Measurements from ENCODE around the gene CNOT1.
"Not testable (repeated sequence)": the region's sequence is repeated elsewhere in the genome, so short reads cannot be mapped to it uniquely, and the experiment has no call there.

Gene CNOT1

GRCh38 chr16:58579587-58579986 lies 50.0 kb downstream of the CNOT1 start:
- DNase-seq: no peak

GRCh38 chr16:58578642-58579041 lies 51.0 kb downstream of the CNOT1 start:
- no peak for DNase-seq

- no peak for DNase-seq
Observed at GRCh38 chr16:58577141-58577540, 52.5 kb downstream of the CNOT1 start.

GRCh38 chr16:58574895-58575294 lies 54.7 kb downstream of the CNOT1 start:
- DNase-seq: no peak

GRCh38 chr16:58565697-58566096 lies 63.9 kb downstream of the CNOT1 start:
- not testable (repeated sequence) for DNase-seq

GRCh38 chr16:58563775-58564174 lies 65.9 kb downstream of the CNOT1 start:
- DNase-seq: no peak

GRCh38 chr16:58563235-58563634 lies 66.4 kb downstream of the CNOT1 start:
- no peak for DNase-seq

GRCh38 chr16:58556678-58557077 lies 72.9 kb downstream of the CNOT1 start:
- DNase-seq: no peak

- DNase-seq: no peak
Observed at GRCh38 chr16:58551496-58551895, 78.1 kb downstream of the CNOT1 start.

- DNase-seq: no peak
Observed at GRCh38 chr16:58548378-58548777, 81.2 kb downstream of the CNOT1 start.

- no peak for DNase-seq
Observed at GRCh38 chr16:58543685-58544084, 85.9 kb downstream of the CNOT1 start.

- no peak for DNase-seq
Observed at GRCh38 chr16:58542291-58542690, 87.3 kb downstream of the CNOT1 start.

GRCh38 chr16:58541711-58542110 lies 87.9 kb downstream of the CNOT1 start:
- no peak for DNase-seq

GRCh38 chr16:58537124-58537906 lies 92.3 kb downstream of the CNOT1 start:
- DNase-seq: no peak

- no peak for DNase-seq
Observed at GRCh38 chr16:58536278-58536677, 93.3 kb downstream of the CNOT1 start.

GRCh38 chr16:58535100-58535499 lies 94.5 kb downstream of the CNOT1 start:
- no peak for DNase-seq

GRCh38 chr16:58533751-58534470 lies 95.7 kb downstream of the CNOT1 start:
- DNase-seq: no peak

- DNase-seq: no peak
Observed at GRCh38 chr16:58532414-58532813, 97.2 kb downstream of the CNOT1 start.

GRCh38 chr16:58530179-58530578 lies 99.4 kb downstream of the CNOT1 start:
- DNase-seq: no peak

GRCh38 chr16:58519707-58520106 lies 109.9 kb downstream of the CNOT1 start:
- DNase-seq: no peak

GRCh38 chr16:58518980-58519368 lies 110.7 kb downstream of the CNOT1 start:
- no peak for DNase-seq

- no peak for DNase-seq
Observed at GRCh38 chr16:58518083-58518979, 111.3 kb downstream of the CNOT1 start.

- DNase-seq: no peak
Observed at GRCh38 chr16:58516768-58517107, 112.9 kb downstream of the CNOT1 start.
